ENCODE results near the gene LCE3A.
"Not testable (repeated sequence)": the region's sequence is repeated elsewhere in the genome, so short reads cannot be mapped to it uniquely, and the experiment has no call there.

Gene LCE3A

GRCh38 chr1:152622803-152623202 lies at the start of gene LCE3A:
Gene LCE3A, minus strand, starts transcription at chr1:152623103. Its CDS starts 0 bp downstream, at chr1:152623103.
- no peak for DNase-seq

- DNase-seq, result no peak
These were observed 44.7 kb upstream of the LCE3A start for GRCh38 chr1:152667648-152668047.

- not testable (repeated sequence) for DNase-seq
These were observed 43.3 kb upstream of the LCE3A start for GRCh38 chr1:152666171-152666570.

- DNase-seq, result no peak
These were observed 40.2 kb upstream of the LCE3A start, which contains the start of gene LCE2D for GRCh38 chr1:152663098-152663497. Gene LCE2D, plus strand, starts transcription at chr1:152663380. Its CDS starts 726 bp downstream, at chr1:152664106.

GRCh38 chr1:152658649-152659048 lies 35.7 kb upstream of the LCE3A start:
- DNase-seq, result no peak

- no peak for DNase-seq
These were observed 34.8 kb upstream of the LCE3A start for GRCh38 chr1:152657677-152658076.

GRCh38 chr1:152656459-152656858 lies 33.6 kb upstream of the LCE3A start:
- DNase-seq, result no peak

- DNase-seq, result no peak
These were observed 31.2 kb upstream of the LCE3A start for GRCh38 chr1:152654110-152654509.

GRCh38 chr1:152646656-152647055 lies 23.8 kb upstream of the LCE3A start:
- no peak for DNase-seq

GRCh38 chr1:152645146-152645545 lies 22.2 kb upstream of the LCE3A start:
- no peak for DNase-seq

GRCh38 chr1:152643945-152644344 lies 21.0 kb upstream of the LCE3A start:
- no peak for DNase-seq

- no peak for DNase-seq
These were observed 17.4 kb upstream of the LCE3A start for GRCh38 chr1:152640351-152640750.

- no peak for DNase-seq
These were observed 7.7 kb upstream of the LCE3A start for GRCh38 chr1:152630596-152630995.

GRCh38 chr1:152626744-152627143 lies 3.8 kb upstream of the LCE3A start:
- no peak for DNase-seq

- no peak for DNase-seq
These were observed 421 bp upstream of the LCE3A start for GRCh38 chr1:152623203-152623844.

GRCh38 chr1:152621993-152622392 lies 910 bp downstream of the LCE3A start:
- no peak for DNase-seq

- no peak for DNase-seq
These were observed 9.4 kb downstream of the LCE3A start, which contains the start of gene LCE3B for GRCh38 chr1:152613511-152613910. Gene LCE3B, plus strand, starts transcription at chr1:152613811. Its CDS starts 0 bp downstream, at chr1:152613811.

GRCh38 chr1:152599934-152600333 lies 23.0 kb downstream of the LCE3A start, which contains the start of gene LCE3C:
Gene LCE3C, plus strand, starts transcription at chr1:152600234. Its CDS starts 498 bp downstream, at chr1:152600732.
- DNase-seq, result no peak

- DNase-seq, result no peak
These were observed 25.9 kb downstream of the LCE3A start for GRCh38 chr1:152596986-152597385.

- DNase-seq, result no peak
These were observed 37.3 kb downstream of the LCE3A start for GRCh38 chr1:152585586-152585985.

- DNase-seq, result no peak
These were observed 40.3 kb downstream of the LCE3A start for GRCh38 chr1:152582647-152583046.

- no peak for DNase-seq
These were observed 42.5 kb downstream of the LCE3A start, which contains the start of gene LCE3D for GRCh38 chr1:152580433-152580832. Gene LCE3D, minus strand, starts transcription at chr1:152580516. Its CDS starts 580 bp downstream, at chr1:152579936.

- not testable (repeated sequence) for DNase-seq
These were observed 43.4 kb downstream of the LCE3A start for GRCh38 chr1:152579526-152579925.

- DNase-seq, result no peak
These were observed 45.7 kb downstream of the LCE3A start for GRCh38 chr1:152577168-152577567.
